Measurements from ENCODE around the gene MDFIC.

Gene MDFIC

GRCh38 chr7:115038158-115038557 lies 116.3 kb downstream of the MDFIC start:
- DNase-seq (ENCODE audit: low read depth, low spot score) = peak; percentile 1

- no peak for DNase-seq (ENCODE audit: low read depth, low spot score)
These were observed 118.2 kb downstream of the MDFIC start for GRCh38 chr7:115040057-115040456.

- DNase-seq (ENCODE audit: low read depth, low spot score) = no peak
These were observed 118.6 kb downstream of the MDFIC start for GRCh38 chr7:115040495-115040894.

- no peak for DNase-seq (ENCODE audit: low read depth, low spot score)
These were observed 120.7 kb downstream of the MDFIC start for GRCh38 chr7:115042596-115042995.

- no peak for DNase-seq (ENCODE audit: low read depth, low spot score)
These were observed 121.7 kb downstream of the MDFIC start for GRCh38 chr7:115043605-115044004.

- no peak for DNase-seq (ENCODE audit: low read depth, low spot score)
These were observed 122.3 kb downstream of the MDFIC start for GRCh38 chr7:115044224-115044623.

GRCh38 chr7:115047958-115048720 lies 126.2 kb downstream of the MDFIC start:
- DNase-seq (ENCODE audit: low read depth, low spot score) = no peak

- peak; percentile 4 for DNase-seq (ENCODE audit: low read depth, low spot score)
These were observed 130.8 kb downstream of the MDFIC start for GRCh38 chr7:115052706-115053105.

GRCh38 chr7:115054478-115055065 lies 132.7 kb downstream of the MDFIC start:
- DNase-seq (ENCODE audit: low read depth, low spot score) = no peak

GRCh38 chr7:115056019-115056418 lies 134.1 kb downstream of the MDFIC start:
- no peak for DNase-seq (ENCODE audit: low read depth, low spot score)

GRCh38 chr7:115058726-115059125 lies 136.8 kb downstream of the MDFIC start:
- no peak for DNase-seq (ENCODE audit: low read depth, low spot score)

GRCh38 chr7:115059321-115059720 lies 137.4 kb downstream of the MDFIC start:
- DNase-seq (ENCODE audit: low read depth, low spot score) = no peak

- no peak for DNase-seq (ENCODE audit: low read depth, low spot score)
These were observed 138.4 kb downstream of the MDFIC start for GRCh38 chr7:115060095-115060870.

GRCh38 chr7:115066050-115066449 lies 144.2 kb downstream of the MDFIC start:
- no peak for DNase-seq (ENCODE audit: low read depth, low spot score)

GRCh38 chr7:115066634-115067033 lies 144.7 kb downstream of the MDFIC start:
- DNase-seq (ENCODE audit: low read depth, low spot score) = no peak

GRCh38 chr7:115068220-115068619 lies 146.3 kb downstream of the MDFIC start:
- DNase-seq (ENCODE audit: low read depth, low spot score) = no peak

Data from ELF-1 (cell line).